Left ventricle myocardium inferior (tissue), 1 donor: ENCODE results near the gene QSER1. TPM values are rescaled to one million over a fixed set of nuclear protein-coding genes. Genes with fewer than 3 reads are reported as not detected.
"Not testable (repeated sequence)": the region's sequence is repeated elsewhere in the genome, so short reads cannot be mapped to it uniquely, and the experiment has no call there.

Source experiments
- DNase-seq: peaks from one replicate; pipeline ENCODE4 v3.0.0-alpha.2; 2020
- H3K27ac ChIP-seq: fragments of 200-600 bp; replicated peaks from 2 replicates; pipeline ENCODE4 v1.8.0; 2021
- H3K27me3 ChIP-seq: fragments of 200-600 bp; 2 replicates; pipeline ENCODE4 v1.8.0; 2021; ENCODE audit warnings: low read depth
- H3K36me3 ChIP-seq: fragments of 200-600 bp; 2 replicates; pipeline ENCODE4 v1.8.0; 2021
- H3K4me1 ChIP-seq: fragments of 200-600 bp; 2 replicates; pipeline ENCODE4 v1.8.0; 2021
- H3K4me3 ChIP-seq: fragments of 200-600 bp; 2 replicates; pipeline ENCODE4 v1.8.0; 2021; ENCODE audit warnings: mild to moderate bottlenecking, moderate library complexity
- H3K9me3 ChIP-seq: fragments of 200-600 bp; replicated peaks from 2 replicates; pipeline ENCODE4 v1.8.0; 2021
- intact Hi-C: fragments of 100-400 bp; cut with micrococcal nuclease; formaldehyde crosslinking; loops from one replicate; pipeline ENCODE4 v1.11.0; 2022
- total RNA-seq: library from RNA; stranded (reverse); fragmentation: NEBNext Ultra II Directional; extraction: Animal tissue kit (Norgen Biotek cat#: 25700); gene quantifications from one replicate; pipeline ENCODE4 v1.2.1, GENCODE V29; 2021
- TF ChIP-seq, protein P1 (sequence below): fragments of 200-600 bp; IDR thresholded peaks from 2 replicates; pipeline ENCODE4 v1.8.0; 2021; ENCODE audit warnings: antibody characterized with exemption, mild to moderate bottlenecking, borderline replicate concordance
- donor health status: DM: no; HTN: yes; CAD: no; lungs with severe emphysema.

QSER1 gene
- total RNA-seq, 1 donor from 2014 or later = 15.0 TPM

- Histone ChIP-seq H3K9me3 (no peaks in the 10 kb centered on the region), H3K27ac (no peak overlapping the region), H3K4me3 (no peak overlapping the region), H3K27me3 (peaks cover 6% of the 10 kb centered on the region), H3K36me3 (no peaks in the 10 kb centered on the region), H3K4me1 (no peaks in the 10 kb centered on the region)
- intact Hi-C loops = no loop called here
- DNase-seq = no peak
- TF ChIP-seq, protein P1, sequence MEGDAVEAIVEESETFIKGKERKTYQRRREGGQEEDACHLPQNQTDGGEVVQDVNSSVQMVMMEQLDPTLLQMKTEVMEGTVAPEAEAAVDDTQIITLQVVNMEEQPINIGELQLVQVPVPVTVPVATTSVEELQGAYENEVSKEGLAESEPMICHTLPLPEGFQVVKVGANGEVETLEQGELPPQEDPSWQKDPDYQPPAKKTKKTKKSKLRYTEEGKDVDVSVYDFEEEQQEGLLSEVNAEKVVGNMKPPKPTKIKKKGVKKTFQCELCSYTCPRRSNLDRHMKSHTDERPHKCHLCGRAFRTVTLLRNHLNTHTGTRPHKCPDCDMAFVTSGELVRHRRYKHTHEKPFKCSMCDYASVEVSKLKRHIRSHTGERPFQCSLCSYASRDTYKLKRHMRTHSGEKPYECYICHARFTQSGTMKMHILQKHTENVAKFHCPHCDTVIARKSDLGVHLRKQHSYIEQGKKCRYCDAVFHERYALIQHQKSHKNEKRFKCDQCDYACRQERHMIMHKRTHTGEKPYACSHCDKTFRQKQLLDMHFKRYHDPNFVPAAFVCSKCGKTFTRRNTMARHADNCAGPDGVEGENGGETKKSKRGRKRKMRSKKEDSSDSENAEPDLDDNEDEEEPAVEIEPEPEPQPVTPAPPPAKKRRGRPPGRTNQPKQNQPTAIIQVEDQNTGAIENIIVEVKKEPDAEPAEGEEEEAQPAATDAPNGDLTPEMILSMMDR = peak; percentile 43
These were observed 7.7 kb upstream of the QSER1 start for GRCh38 chr11:32884770-32885384.

GRCh38 chr11:32885556-32885955 is 7.1 kb upstream of the QSER1 start:
- intact Hi-C loops = no loop called here
- no peaks in the 10 kb centered on the region for H3K36me3 ChIP-seq
- TF ChIP-seq, protein P1 = no peak
- H3K27me3 ChIP-seq = peaks cover 6% of the 10 kb centered on the region
- H3K4me3 ChIP-seq = no peak overlapping the region
- no peak overlapping the region for H3K27ac ChIP-seq
- no peaks in the 10 kb centered on the region for H3K9me3 ChIP-seq
- no peaks in the 10 kb centered on the region for H3K4me1 ChIP-seq
- no peak for DNase-seq

DNA sequence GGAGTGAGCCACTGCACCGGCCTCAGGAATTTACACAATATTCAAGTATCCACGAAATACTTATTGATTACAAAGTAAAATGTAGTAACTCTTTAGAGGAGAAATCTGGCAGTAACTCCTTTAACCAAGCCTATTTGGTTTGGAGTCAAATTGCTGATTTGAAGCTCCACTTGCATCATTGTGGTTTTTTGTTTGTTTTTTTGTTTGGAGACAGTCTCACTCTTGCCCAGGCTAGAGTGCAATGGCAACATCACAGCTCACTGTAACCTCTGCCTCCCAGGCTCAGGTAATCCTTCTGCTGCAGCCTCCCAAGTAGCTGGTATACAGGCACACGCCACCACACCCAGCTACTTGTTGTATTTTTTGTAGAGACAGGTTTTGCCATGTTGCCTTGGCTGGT is 6.4 kb upstream of the QSER1 start:
- DNase-seq = no peak
- no peaks in the 10 kb centered on the region for H3K9me3 ChIP-seq
- H3K27me3 ChIP-seq = peaks cover 5% of the 10 kb centered on the region
- H3K36me3 ChIP-seq = no peaks in the 10 kb centered on the region
- H3K4me1 ChIP-seq = no peaks in the 10 kb centered on the region
- intact Hi-C loops = no loop called here
- H3K27ac ChIP-seq = no peak overlapping the region
- H3K4me3 ChIP-seq = no peak overlapping the region
- TF ChIP-seq, protein P1 = no peak

GRCh38 chr11:32887707-32888383 is 4.8 kb upstream of the QSER1 start:
- H3K4me3 ChIP-seq, H3K27me3 ChIP-seq, H3K27ac ChIP-seq, intact Hi-C loops, H3K9me3 ChIP-seq, DNase-seq, H3K36me3 ChIP-seq: not testable (repeated sequence)
- peaks cover 13% of the 10 kb centered on the region for H3K4me1 ChIP-seq

- H3K9me3 ChIP-seq, H3K27ac ChIP-seq, H3K36me3 ChIP-seq, H3K27me3 ChIP-seq, DNase-seq, H3K4me3 ChIP-seq, intact Hi-C loops: not testable (repeated sequence)
- H3K4me1 ChIP-seq = peaks cover 15% of the 10 kb centered on the region
These were observed 4.3 kb upstream of the QSER1 start for GRCh38 chr11:32888384-32888710.

DNA sequence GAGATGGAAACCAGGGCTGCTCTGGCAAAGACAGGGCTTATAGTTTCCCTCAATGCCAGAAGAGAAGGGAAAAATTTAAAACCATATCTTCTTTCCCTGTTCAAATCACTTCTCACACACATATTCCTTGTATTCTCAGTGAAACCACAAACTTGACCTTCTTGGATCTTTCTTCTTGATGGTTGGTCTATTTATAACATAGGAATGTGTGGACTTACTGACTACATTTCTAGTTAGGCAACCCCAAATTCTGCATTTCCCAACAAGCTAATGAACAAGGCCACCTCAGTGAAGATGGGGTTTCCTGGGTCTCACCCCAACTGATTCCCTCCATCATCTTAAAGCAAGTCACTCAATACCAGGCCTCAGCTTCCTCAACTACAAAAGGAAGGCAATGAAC is 3.8 kb upstream of the QSER1 start:
- intact Hi-C loops = no loop called here
- H3K27me3 ChIP-seq = no peaks in the 10 kb centered on the region
- DNase-seq = no peak
- H3K9me3 ChIP-seq = no peaks in the 10 kb centered on the region
- TF ChIP-seq, protein P1 = no peak
- no peak overlapping the region for H3K4me3 ChIP-seq
- H3K4me1 ChIP-seq = peaks cover 20% of the 10 kb centered on the region
- no peak overlapping the region for H3K27ac ChIP-seq
- H3K36me3 ChIP-seq = no peaks in the 10 kb centered on the region
